Stimulated activated CD4-positive, alpha-beta T cell treated with anti-CD3 and anti-CD28 coated beads, Interleukin-12 subunit alpha, Interleukin-12 subunit beta, amount 100 ng/mL, for 4 hours (primary cell): Measurements from ENCODE around the gene C6orf136.
A peak's percentile ranks its signal among the peaks of the same experiment; 100 is the strongest.
"Not testable (repeated sequence)": the region's sequence is repeated elsewhere in the genome, so short reads cannot be mapped to it uniquely, and the experiment has no call there.

Experiments used
- DNase-seq: peaks from one replicate; pipeline ENCODE4 v3.0.0-alpha.2; 2020

Gene C6orf136

GRCh38 chr6:30664994-30665767 lies 18.2 kb downstream of the C6orf136 start:
- DNase-seq = no peak

DNA sequence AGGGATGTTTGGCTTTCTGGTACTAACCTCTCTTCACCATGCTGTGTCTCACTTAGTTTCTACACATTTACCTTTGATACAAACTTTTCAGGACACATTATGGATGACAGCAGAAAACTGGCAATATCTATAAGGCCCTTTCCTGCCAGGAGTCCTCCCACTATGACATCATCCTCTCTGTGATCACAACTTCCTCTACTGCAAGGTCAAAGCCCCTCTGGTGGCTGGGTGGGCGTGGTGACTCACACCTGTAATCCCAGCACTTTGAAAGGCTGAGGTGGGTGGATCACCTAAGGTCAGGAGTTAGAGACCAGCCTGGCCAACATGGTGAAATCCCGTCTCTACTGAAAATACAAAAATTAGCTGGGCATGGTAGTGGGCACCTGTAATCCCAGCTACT lies 19.4 kb downstream of the C6orf136 start:
- DNase-seq = not testable (repeated sequence)

- DNase-seq = no peak
Observed at GRCh38 chr6:30670760-30671527, 24.0 kb downstream of the C6orf136 start.

DNA sequence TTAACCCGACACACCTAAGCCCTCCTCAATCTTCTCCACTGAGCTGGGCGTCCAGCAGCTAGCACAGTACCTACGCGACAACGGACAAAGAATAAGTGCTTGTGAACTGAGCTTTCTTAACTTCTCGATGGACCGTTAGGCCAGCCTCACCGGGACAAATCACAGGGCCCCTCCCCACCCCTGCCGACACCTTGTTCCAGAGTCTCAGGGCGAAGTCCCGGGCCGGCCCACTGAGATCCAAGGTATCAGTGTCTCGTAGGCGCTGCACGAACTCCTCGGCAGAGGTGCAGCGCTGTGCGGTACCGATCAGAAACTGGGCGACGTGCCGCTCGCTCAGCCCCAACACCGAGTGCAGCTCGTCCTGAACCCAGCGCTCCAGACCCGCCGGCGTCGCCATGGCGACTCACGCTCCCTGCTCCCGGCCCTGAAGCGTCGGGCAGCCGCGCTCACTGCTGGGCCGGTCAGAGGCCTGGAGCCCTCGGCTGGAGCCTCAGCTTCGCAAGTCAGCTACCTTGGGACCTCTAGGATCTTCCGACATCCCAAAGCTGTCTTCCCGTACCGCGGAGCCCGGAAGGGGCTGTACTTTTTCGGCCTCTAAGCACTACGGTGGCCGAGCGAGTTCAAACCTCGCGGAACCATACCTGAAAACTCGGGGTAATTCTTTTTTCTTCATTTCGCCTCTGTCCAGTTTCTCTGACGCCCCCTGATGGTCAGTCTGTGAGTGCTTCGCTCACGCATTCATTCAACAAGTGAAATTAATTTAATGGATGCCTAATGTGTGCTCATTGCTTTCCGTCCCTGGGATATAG lies 25.7 kb downstream of the C6orf136 start, which contains the start of gene DHX16:
TSS of gene DHX16 (minus strand) at position 562 of the 809 bp plus-strand sequence. CDS start at position 397, 165 bp downstream.
- DNase-seq = peak; percentile 85

GRCh38 chr6:30676660-30677285 lies 29.8 kb downstream of the C6orf136 start:
- no peak for DNase-seq

- DNase-seq = peak; percentile 91
Observed at GRCh38 chr6:30678964-30679726, 32.2 kb downstream of the C6orf136 start.

DNA sequence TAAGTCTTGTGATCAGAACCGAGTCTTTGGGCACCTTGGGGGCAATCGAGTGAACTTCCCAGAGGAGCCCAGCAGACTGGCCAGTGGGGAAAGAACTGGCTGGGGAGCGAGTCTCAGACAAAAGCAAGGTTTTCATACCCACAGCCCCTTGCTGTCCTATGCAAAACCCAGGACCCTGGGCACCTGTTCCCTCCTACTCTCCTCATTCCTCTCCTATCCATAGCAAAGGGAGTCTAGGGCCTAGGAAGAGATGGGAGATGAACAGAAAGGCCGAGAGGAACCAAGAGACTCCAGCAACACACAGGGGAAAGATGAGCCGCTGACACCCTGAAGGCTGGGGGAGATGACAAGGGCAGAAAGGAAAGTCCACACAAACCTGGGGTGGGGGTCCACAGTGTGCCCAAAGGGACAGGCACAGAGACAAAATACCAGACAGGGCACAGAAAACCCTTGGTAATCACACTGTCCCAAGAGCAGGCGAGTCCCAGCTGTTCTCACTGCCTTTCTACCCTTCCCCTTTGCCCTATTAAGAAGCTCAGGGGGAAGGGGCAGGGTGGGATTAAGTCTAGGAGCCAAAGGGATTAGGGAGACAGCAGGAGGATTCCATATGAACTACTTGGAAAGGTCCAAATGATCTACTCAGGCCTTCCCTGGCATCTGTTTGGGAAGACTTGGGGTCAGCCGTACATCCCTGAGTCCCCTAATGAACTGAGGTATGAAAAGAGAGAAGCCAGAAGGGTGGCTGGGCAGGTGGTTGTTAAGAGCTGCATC lies 33.0 kb downstream of the C6orf136 start:
- no peak for DNase-seq

GRCh38 chr6:30681766-30682142 lies 34.8 kb downstream of the C6orf136 start:
- no peak for DNase-seq

- DNase-seq = peak; percentile 75
Observed at GRCh38 chr6:30682143-30683117, 35.5 kb downstream of the C6orf136 start.

- DNase-seq = no peak
Observed at GRCh38 chr6:30683183-30683979, 36.4 kb downstream of the C6orf136 start.

DNA sequence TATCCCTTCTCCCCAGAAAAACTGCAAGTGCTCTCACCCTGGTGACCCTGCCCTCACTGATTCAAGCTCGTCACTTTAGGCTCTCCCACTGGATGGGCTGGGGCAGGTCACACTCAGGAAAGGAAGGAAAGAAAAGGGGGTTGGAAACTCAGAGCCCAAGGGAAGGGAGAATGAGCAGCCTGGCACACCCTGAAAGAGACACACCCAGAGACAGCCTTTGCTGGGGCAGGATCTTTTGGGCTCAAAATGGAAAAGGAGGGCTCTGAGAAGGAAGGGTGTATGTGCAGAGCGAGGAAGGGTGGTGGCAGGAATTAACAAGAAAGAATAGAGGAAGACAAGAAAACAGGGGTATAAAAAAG lies 37.0 kb downstream of the C6orf136 start:
- DNase-seq = no peak

DNA sequence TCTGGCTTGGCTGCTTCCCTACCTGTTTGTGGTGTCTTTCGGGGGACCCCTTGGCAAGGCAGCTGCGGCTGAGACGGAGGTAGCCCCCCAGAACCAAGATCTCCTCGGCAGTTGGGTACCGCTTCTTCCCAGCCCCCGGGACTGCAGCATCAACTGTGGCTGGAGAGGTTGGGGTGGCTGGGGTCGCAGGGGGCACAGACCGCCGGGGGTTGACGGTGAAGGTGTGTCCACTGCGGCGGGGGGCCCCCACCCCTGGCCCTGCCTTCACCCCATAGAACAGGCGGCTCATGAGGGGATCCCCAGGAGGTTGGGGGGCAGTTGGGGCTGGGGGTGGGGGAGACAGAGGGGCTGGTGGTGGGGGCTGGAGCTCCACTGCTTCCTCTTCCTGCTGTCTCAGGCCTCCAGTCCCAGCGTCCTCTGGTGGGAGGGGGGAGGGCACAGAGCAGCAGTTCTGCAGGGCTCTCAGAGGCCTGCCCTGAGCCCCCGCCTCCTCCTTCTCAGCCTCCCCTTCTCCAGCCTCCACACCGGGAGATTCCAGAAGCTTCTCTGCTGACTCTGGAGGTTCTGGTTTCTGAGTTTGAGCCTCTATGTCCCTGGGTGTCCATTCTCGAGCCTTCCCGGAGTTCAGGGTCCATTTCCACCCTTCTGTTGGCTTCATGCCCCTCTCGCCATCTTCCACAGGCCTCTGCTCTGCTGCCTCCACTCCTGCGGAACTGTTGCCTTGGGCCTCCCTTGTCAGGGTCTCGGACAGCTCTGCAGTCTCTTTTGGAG lies 37.6 kb downstream of the C6orf136 start:
- peak; percentile 64 for DNase-seq

DNA sequence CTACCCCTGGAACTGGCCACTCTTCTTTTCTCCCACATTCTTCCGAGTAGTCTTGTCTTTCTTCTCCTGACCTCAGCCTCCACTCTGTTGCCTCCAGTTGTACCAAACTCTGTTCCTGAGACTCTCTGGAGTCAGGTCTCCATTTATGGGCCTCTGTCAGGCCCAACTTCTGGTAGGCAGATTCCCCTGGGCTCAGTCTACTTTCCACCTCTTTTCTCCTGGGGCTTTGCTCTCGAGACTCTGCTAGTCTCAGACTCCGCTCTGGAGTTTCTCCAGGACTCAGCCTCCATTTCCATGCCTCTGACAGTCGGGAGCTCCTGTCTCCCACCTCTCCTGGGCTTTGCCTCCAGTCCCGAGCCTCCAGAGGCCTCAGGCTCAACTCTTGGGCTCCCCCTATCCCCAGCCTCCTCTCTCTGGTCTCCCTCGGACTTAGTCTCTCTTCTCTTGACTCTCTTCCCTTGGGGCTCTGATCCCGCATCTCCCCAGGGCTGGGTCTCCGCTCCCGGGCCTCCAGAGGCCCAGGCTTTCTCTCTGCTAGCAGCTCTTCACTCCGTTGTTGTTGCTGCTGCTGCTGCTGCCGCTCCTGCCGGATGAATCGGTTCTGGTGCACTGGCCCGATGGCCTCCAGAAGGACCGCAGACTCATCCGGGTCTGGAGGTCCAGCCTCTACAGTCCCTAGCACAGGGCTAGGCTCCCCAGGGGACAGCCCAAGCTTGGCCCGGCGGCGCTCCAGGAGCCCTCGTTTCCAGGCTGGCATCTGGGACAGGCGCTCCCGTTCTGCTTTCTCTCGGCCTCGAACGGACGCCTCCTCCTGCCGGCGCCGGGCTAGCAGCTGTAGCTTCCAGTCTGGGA lies 38.5 kb downstream of the C6orf136 start:
- DNase-seq = no peak

- peak; percentile 88 for DNase-seq
Observed at GRCh38 chr6:30686009-30686907, 39.3 kb downstream of the C6orf136 start, which contains the start of gene PPP1R18. PPP1R18 (minus strand) TSS chr6:30686645; CDS start chr6:30686018, 627 bp downstream.

GRCh38 chr6:30686908-30687658 lies 40.1 kb downstream of the C6orf136 start:
- DNase-seq = peak; percentile 84
